ENCODE data around the gene CLSTN2.

Gene CLSTN2

DNA sequence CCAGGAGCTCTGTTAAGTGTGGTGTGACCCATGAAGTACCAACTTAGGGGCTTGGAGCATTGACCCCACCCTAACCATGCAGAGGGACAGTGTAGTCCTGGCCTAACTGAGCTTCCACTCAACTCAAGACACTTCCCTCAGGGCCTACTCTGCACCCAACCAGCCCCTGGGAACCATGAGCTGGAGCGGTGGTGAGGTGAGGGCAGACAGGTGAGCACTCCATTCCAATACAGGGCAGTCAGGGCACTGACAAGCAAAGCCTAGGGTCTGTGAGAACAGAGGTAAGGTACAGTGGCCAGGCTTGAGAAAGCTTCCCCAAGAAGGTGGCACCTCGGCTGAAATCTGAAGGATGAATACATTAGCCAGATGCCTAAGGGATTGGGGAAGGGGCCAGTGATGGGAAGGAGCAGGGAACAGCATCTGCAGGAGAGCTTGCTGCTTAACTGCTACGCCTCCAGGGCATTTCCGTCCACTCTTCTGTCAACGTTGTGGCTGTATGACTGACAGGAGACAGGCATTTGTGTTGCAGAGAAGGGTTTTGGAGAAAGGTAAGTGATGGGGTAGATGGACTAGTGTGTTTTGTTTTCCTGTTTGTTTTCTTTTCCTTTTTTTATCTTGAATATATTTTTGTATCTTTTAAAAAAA, 499.4 kb downstream of the CLSTN2 start:
- H3K4me3 ChIP-seq (ENCODE audit: control insufficient read depth, low read depth, low read length) = no peak overlapping the region
- DNase-seq (ENCODE audit: low read depth) = no peak
- TF ChIP-seq, protein P1, sequence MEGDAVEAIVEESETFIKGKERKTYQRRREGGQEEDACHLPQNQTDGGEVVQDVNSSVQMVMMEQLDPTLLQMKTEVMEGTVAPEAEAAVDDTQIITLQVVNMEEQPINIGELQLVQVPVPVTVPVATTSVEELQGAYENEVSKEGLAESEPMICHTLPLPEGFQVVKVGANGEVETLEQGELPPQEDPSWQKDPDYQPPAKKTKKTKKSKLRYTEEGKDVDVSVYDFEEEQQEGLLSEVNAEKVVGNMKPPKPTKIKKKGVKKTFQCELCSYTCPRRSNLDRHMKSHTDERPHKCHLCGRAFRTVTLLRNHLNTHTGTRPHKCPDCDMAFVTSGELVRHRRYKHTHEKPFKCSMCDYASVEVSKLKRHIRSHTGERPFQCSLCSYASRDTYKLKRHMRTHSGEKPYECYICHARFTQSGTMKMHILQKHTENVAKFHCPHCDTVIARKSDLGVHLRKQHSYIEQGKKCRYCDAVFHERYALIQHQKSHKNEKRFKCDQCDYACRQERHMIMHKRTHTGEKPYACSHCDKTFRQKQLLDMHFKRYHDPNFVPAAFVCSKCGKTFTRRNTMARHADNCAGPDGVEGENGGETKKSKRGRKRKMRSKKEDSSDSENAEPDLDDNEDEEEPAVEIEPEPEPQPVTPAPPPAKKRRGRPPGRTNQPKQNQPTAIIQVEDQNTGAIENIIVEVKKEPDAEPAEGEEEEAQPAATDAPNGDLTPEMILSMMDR (IDR thresholded peaks at IDR 0.05; ENCODE audit: control insufficient read depth, insufficient read depth, low read depth, low read length, missing control alignments) = no peak

DNA sequence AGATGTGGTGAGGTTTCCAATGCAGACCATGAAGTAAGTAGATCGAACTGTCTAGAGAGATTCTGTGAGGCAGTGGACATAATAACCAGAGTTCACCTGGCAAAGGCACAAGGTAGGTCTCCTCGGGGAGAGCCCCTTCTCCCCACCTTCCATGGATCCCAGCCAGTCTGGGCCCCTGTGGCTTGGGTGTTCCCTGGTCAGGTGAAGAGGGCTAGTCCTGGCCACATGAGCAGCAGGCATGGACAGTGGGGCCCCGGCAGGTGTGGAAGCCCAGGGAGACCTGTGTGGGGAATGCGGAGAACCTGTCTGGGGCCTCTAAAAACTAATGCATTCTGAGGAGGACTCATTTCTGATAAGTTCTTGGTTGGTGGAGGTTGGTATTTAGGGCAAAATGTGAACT, 501.4 kb downstream of the CLSTN2 start:
- H3K4me3 ChIP-seq (ENCODE audit: control insufficient read depth, low read depth, low read length) = no peak overlapping the region
- DNase-seq (ENCODE audit: low read depth) = no peak
- TF ChIP-seq, protein P1 (IDR thresholded peaks at IDR 0.05; ENCODE audit: control insufficient read depth, insufficient read depth, low read depth, low read length, missing control alignments) = no peak

DNA sequence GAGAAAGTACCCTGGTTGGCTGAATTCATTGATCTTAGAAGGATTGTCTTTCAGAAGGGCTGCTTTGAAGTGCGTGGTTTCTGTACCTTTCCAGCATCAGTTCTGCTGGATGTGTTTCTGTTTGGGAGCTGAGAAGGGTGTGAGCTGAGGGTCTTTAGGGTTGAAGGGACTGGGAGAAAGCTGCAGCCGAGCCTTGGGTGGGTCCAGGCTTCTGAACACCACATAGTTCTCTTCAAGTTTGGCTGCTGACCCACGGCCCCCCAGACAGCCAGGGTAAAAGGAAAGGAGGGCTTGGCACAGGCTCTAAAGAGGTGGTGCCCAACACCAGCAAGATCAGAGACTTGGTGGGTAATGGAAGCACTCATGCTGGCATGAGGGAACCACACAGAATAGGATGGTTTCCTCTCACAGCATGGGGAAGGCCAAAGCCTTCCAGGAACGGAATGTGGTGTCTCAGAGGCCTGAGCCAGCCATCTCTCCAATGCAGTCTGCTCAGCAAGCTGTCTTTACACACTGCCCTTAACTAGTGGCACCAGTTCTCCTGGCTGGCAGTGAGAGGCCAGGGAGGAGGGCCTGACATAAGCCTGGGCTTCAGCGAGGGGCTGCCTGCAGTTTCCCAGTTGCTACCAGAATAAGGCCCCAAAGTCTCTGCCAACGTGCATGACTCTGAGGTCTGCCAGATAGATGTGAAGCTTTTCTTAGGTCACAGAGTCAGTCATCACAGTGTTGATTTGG, 503.9 kb downstream of the CLSTN2 start:
- TF ChIP-seq, protein P1 (IDR thresholded peaks at IDR 0.05; ENCODE audit: control insufficient read depth, insufficient read depth, low read depth, low read length, missing control alignments) = no peak
- H3K4me3 ChIP-seq (ENCODE audit: control insufficient read depth, low read depth, low read length) = no peak overlapping the region
- no peak for DNase-seq (ENCODE audit: low read depth)

DNA sequence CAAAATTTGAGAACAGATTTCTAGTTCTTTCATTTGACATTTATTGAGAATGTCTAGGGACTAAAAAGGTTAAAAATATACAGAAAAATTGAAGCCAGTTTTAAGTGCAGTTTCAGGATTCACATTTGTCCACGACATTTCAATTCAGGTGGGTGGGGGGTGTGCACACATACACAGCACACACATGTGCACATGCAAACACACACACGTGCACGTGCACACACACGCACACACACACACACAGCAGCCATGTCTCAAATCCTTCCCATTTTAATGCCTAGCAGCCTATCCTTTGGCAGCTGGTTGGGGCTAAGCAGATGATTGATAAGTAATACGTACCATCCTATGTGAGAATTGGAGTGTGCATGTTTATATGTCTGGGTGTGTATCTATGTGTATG, 504.5 kb downstream of the CLSTN2 start:
- no peak overlapping the region for H3K4me3 ChIP-seq (ENCODE audit: control insufficient read depth, low read depth, low read length)
- DNase-seq (ENCODE audit: low read depth) = no peak
- TF ChIP-seq, protein P1 (IDR thresholded peaks at IDR 0.05; ENCODE audit: control insufficient read depth, insufficient read depth, low read depth, low read length, missing control alignments) = no peak

- TF ChIP-seq, protein P1 (IDR thresholded peaks at IDR 0.05; ENCODE audit: control insufficient read depth, insufficient read depth, low read depth, low read length, missing control alignments) = no peak
- H3K4me3 ChIP-seq (ENCODE audit: control insufficient read depth, low read depth, low read length) = no peak overlapping the region
- DNase-seq (ENCODE audit: low read depth) = no peak
Measured at GRCh38 chr3:140440446-140440845, 505.5 kb downstream of the CLSTN2 start.

DNA sequence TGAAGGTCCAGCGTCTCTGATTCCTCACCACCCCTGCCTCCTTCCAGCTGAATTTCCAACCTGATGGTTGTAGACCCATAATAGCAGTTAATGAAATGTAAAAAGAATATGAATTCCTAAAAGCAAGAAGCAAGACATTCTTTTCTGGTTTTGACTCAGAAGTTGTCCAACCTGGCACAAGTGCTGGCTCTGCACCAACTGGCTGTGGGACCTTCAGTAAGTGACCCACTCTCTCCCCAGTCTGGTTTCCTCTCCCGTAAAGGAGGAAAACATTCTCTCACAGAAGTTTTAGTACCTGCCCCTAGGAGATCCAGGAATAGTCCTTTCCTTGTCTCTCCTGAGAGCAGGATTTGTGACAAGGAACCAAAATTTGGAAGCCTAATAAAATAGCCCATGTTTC, 506.0 kb downstream of the CLSTN2 start:
- TF ChIP-seq, protein P1 (IDR thresholded peaks at IDR 0.05; ENCODE audit: control insufficient read depth, insufficient read depth, low read depth, low read length, missing control alignments) = no peak
- no peak overlapping the region for H3K4me3 ChIP-seq (ENCODE audit: control insufficient read depth, low read depth, low read length)
- peak; percentile 16 for DNase-seq (ENCODE audit: low read depth)

All from AG09309 (cell line).